HepG2 (cell line): Measurements from ENCODE around the gene TMEM14B. TPM values are rescaled to one million over a fixed set of nuclear protein-coding genes. Genes with fewer than 3 reads are reported as not detected.

Experiments used
- FOXK2 ChIP-seq: fragments of 450-650 bp; IDR thresholded peaks from 2 replicates; pipeline ENCODE4 v1.6.1; 2016
- KIAA2018 ChIP-seq: sonication (generic); formaldehyde crosslinking; IDR thresholded peaks from 2 replicates; pipeline ENCODE4 v1.5.0; 2020; ENCODE audit warnings: mild to moderate bottlenecking, missing genetic modification reagents, borderline replicate concordance
- MAZ ChIP-seq, 2 experiments: sonication (generic) in 1 of 2; formaldehyde crosslinking in 1 of 2; IDR thresholded peaks; 2 replicates each; pipeline versions ENCODE4 v1.5.0 to v1.6.1; 2012 to 2020; ENCODE audit warnings: low read depth in 2 of 2, mild to moderate bottlenecking in 2 of 2, borderline replicate concordance in 1 of 2, improper control_type of control experiment in 1 of 2, low read length in 1 of 2, missing genetic modification reagents in 1 of 2, moderate library complexity in 1 of 2
- POGK ChIP-seq: sonication (generic); formaldehyde crosslinking; conservative IDR thresholded peaks from 2 replicates; pipeline ENCODE4 v1.8.0; 2022; ENCODE audit warnings: mild to moderate bottlenecking, moderate library complexity, missing genetic modification reagents
- RFX5 ChIP-seq: IDR thresholded peaks from 2 replicates; pipeline ENCODE4 v1.6.1; 2011; ENCODE audit warnings: low read depth, low read length, improper control_type of control experiment
- SALL2 ChIP-seq: sonication (generic); formaldehyde crosslinking; IDR thresholded peaks from 2 replicates; pipeline ENCODE4 v1.8.1; 2023; ENCODE audit warnings: mild to moderate bottlenecking, missing genetic modification reagents, inconsistent platforms
- TBL1XR1 ChIP-seq: fragments of 150-350 bp; IDR thresholded peaks from 2 replicates; pipeline ENCODE4 v1.6.1; 2014; ENCODE audit warnings: borderline replicate concordance, low read length; ENCODE audit not compliant: partially characterized antibody
- TP53 ChIP-seq: sonication (generic); formaldehyde crosslinking; conservative IDR thresholded peaks from 2 replicates; pipeline ENCODE4 v1.4.0; 2020; ENCODE audit warnings: missing genetic modification reagents
- ZFP82 ChIP-seq: sonication (generic); formaldehyde crosslinking; IDR thresholded peaks from 2 replicates; pipeline ENCODE4 v1.5.1; 2020; ENCODE audit warnings: mild to moderate bottlenecking, missing genetic modification reagents, borderline replicate concordance
- ZNF263 ChIP-seq: sonication (generic); formaldehyde crosslinking; IDR thresholded peaks from 2 replicates; pipeline ENCODE4 v1.4.0; 2020; ENCODE audit warnings: missing genetic modification reagents
- ZNF3 ChIP-seq: IDR thresholded peaks from 2 replicates; pipeline ENCODE4 v1.7.0; 2017; ENCODE audit warnings: inconsistent platforms
- ZNF530 ChIP-seq: sonication (generic); formaldehyde crosslinking; IDR thresholded peaks from 2 replicates; pipeline ENCODE4 v1.5.0; 2020; ENCODE audit warnings: low read depth, mild to moderate bottlenecking, missing genetic modification reagents
- ZNF546 ChIP-seq: sonication (generic); formaldehyde crosslinking; conservative IDR thresholded peaks from 2 replicates; pipeline ENCODE4 v1.8.1; 2023; ENCODE audit warnings: mild to moderate bottlenecking, missing genetic modification reagents
- ZNF556 ChIP-seq: sonication (generic); formaldehyde crosslinking; IDR thresholded peaks from 2 replicates; pipeline ENCODE4 v1.4.0; 2020; ENCODE audit warnings: mild to moderate bottlenecking, missing genetic modification reagents, borderline replicate concordance
- ZSCAN21 ChIP-seq: sonication (generic); formaldehyde crosslinking; IDR thresholded peaks from 2 replicates; pipeline ENCODE4 v1.8.0; 2022; ENCODE audit warnings: mild to moderate bottlenecking, missing genetic modification reagents, moderate library complexity, borderline replicate concordance
- polyA plus RNA-seq, 8 experiments: library from polyadenylated mRNA; depleted of rRNA in 3 of 8; stranded (reverse) in 7 of 8; unstranded in 1 of 8; fragments of >200 nt; fragmentation: Illumina TruSeq in 4 of 8; extraction: Trizol in 4 of 8; gene quantifications; 2 replicates each; pipeline versions ENCODE4 v1.2.1 to v1.2.3, GENCODE V29; 2011 to 2016; ENCODE audit warnings: low read depth in 4 of 8, missing spikeins in 1 of 8, mixed read lengths in 1 of 8; ENCODE audit not compliant: insufficient read depth in 1 of 8
- total RNA-seq, 5 experiments: library from RNA; depleted of rRNA; stranded (reverse); fragments of >200 nt; fragmentation: Illumina TruSeq; extraction: Trizol; gene quantifications; 2 replicates each; pipeline ENCODE4 v1.2.3, GENCODE V29; 2016; ENCODE audit warnings: low read depth in 1 of 5

TMEM14B gene
- total and polyA plus RNA-seq, 2 of the 13 experiments (the other 11 are each of a cell fraction or from before 2014, with no cell fraction given): 133 to 200 TPM

- TF ChIP-seq RFX5 (no peak), FOXK2 (peak; percentile 53; the same call in 1 of the 2 replicates), TP53 (CRISPR knock-in tag) (0 out of 2 replicates have a peak, but pooled peaks have one; percentile 66), ZNF556 (CRISPR knock-in tag) (peak; percentile 98), POGK (CRISPR knock-in tag) (peak; percentile 90), ZNF263 (CRISPR knock-in tag) (no peak), ZNF546 (CRISPR knock-in tag) (no peak; the same call in 1 of the 2 replicates), TBL1XR1 (peak; percentile 74), ZNF3 (CRISPR knock-in tag) (0 out of 2 replicates have a peak, but pooled peaks have one; percentile 30), SALL2 (CRISPR knock-in tag) (peak; percentile 88), ZFP82 (CRISPR knock-in tag) (0 out of 2 replicates have a peak, but pooled peaks have one; percentile 55), KIAA2018 (CRISPR knock-in tag) (no peak), ZNF530 (CRISPR knock-in tag) (no peak), ZSCAN21 (CRISPR knock-in tag) (peak; percentile 65; the same call in 1 of the 2 replicates), MAZ (IDR thresholded peaks at IDR 0.05; ENCODE audit: borderline replicate concordance, low read depth, low read length) (peak; percentile 96), MAZ (CRISPR knock-in tag; IDR thresholded peaks at IDR 0.05; ENCODE audit: low read depth) (peak; percentile 99)
These were observed 24.6 kb upstream of the TMEM14B start, which contains the start of gene TMEM14C (continued) for GRCh38 chr6:10722820-10723566.
